Stimulated activated naive B cell treated with anti-CD40 and anti-IgM and Interleukin-4, amounts not matched to agents 10 μg/mL and 1 μg/mL and 100 μg/mL, for 72 hours (primary cell): Measurements from ENCODE around the gene SYT8.
"Not testable (repeated sequence)": the region's sequence is repeated elsewhere in the genome, so short reads cannot be mapped to it uniquely, and the experiment has no call there.

Source experiments
- ATAC-seq, 2 donors: fragments of 150-1000 bp; cut with Tn5 transposase; replicated peaks; 2 replicates each; pipeline ENCODE4 v1.10.0; 2021; ENCODE audit warnings: moderate library complexity in 1 of 2
- DNase-seq: peaks from one replicate; pipeline ENCODE4 v3.0.0; 2021
- H3K27ac Mint-ChIP-seq: one replicate; pipeline ENCODE4 v1.8.0; 2022; ENCODE audit warnings: mild to moderate bottlenecking, mixed read lengths
- H3K27me3 Mint-ChIP-seq, 2 donors: one replicate each; pipeline ENCODE4 v1.8.0; 2022; ENCODE audit warnings: mixed read lengths in 2 of 2
- H3K36me3 Mint-ChIP-seq, 2 donors: one replicate each; pipeline ENCODE4 v1.8.0; 2022; ENCODE audit warnings: mixed read lengths in 2 of 2, mild to moderate bottlenecking in 1 of 2
- H3K4me1 Mint-ChIP-seq, 2 donors: one replicate each; pipeline ENCODE4 v1.8.0; 2022; ENCODE audit warnings: mixed read lengths in 2 of 2, mild to moderate bottlenecking in 1 of 2
- H3K4me3 Mint-ChIP-seq, 2 donors: one replicate each; pipeline ENCODE4 v1.8.0; 2022; ENCODE audit warnings: mild to moderate bottlenecking in 2 of 2, mixed read lengths in 2 of 2, moderate library complexity in 1 of 2
- H3K9me3 Mint-ChIP-seq, 2 donors: one replicate each; pipeline ENCODE4 v1.8.0; 2022; ENCODE audit warnings: mixed read lengths in 2 of 2, mild to moderate bottlenecking in 1 of 2

SYT8 gene

GRCh38 chr11:1834779-1835670 is at the start of gene SYT8:
SYT8 (plus strand) TSS chr11:1834990; CDS start chr11:1835106, 116 bp downstream.
- Mint-ChIP-seq H3K27ac (no peak within 1 kb of the TSS), H3K4me1 (peaks cover 13 to 24% of the 10 kb centered on the region in 2 donors), H3K27me3 (peaks cover 9 to 33% of the 10 kb centered on the region in 2 donors), H3K4me3 (no peak within 1 kb of the TSS), H3K9me3 (no peaks in the 10 kb centered on the region), H3K36me3 (no peaks in the 10 kb centered on the region)
- ATAC-seq, result no peak
- DNase-seq, result no peak

GRCh38 chr11:1785749-1786413 is 48.9 kb upstream of the SYT8 start:
- Mint-ChIP-seq H3K27me3 (peaks cover 6 to 26% of the 10 kb centered on the region in 2 donors), H3K27ac (no peak overlapping the region), H3K4me3 (no peak overlapping the region), H3K4me1 (peaks cover 3 to 13% of the 10 kb centered on the region in 2 donors), H3K36me3 (no peaks in the 10 kb centered on the region), H3K9me3 (no peaks in the 10 kb centered on the region)
- ATAC-seq (no peak), DNase-seq (no peak)

- DNase-seq (no peak), ATAC-seq (no peak)
- no peaks in the 10 kb centered on the region for H3K9me3 Mint-ChIP-seq
- H3K4me1 Mint-ChIP-seq, result peaks cover under 1 to 7% of the 10 kb centered on the region in 2 donors
- peaks cover 10 to 26% of the 10 kb centered on the region in 2 donors for H3K27me3 Mint-ChIP-seq
- H3K27ac Mint-ChIP-seq, result no peak overlapping the region
- no peak overlapping the region for H3K4me3 Mint-ChIP-seq
- H3K36me3 Mint-ChIP-seq, result no peaks in the 10 kb centered on the region
Observed at GRCh38 chr11:1786466-1786865, 48.3 kb upstream of the SYT8 start.

- Mint-ChIP-seq H3K4me1 (no peaks in the 10 kb centered on the region), H3K36me3 (peaks cover 0 to 3% of the 10 kb centered on the region in 2 donors), H3K27ac (no peak overlapping the region), H3K4me3 (no peak overlapping the region), H3K9me3 (no peaks in the 10 kb centered on the region), H3K27me3 (peaks cover 40 to 58% of the 10 kb centered on the region in 2 donors)
- DNase-seq, result no peak
- no peak for ATAC-seq
Observed at GRCh38 chr11:1791912-1792311, 42.9 kb upstream of the SYT8 start.

GRCh38 chr11:1792461-1792860 is 42.3 kb upstream of the SYT8 start:
- DNase-seq (no peak), ATAC-seq (no peak)
- H3K4me3 Mint-ChIP-seq, result no peak overlapping the region
- H3K27me3 Mint-ChIP-seq, result peaks cover 46 to 58% of the 10 kb centered on the region in 2 donors
- H3K9me3 Mint-ChIP-seq, result no peaks in the 10 kb centered on the region
- H3K36me3 Mint-ChIP-seq, result peaks cover 0 to 3% of the 10 kb centered on the region in 2 donors
- no peaks in the 10 kb centered on the region for H3K4me1 Mint-ChIP-seq
- no peak overlapping the region for H3K27ac Mint-ChIP-seq

GRCh38 chr11:1793081-1793480 is 41.7 kb upstream of the SYT8 start:
- H3K4me3 Mint-ChIP-seq, result no peak overlapping the region
- no peaks in the 10 kb centered on the region for H3K9me3 Mint-ChIP-seq
- H3K27me3 Mint-ChIP-seq, result peaks cover 49 to 58% of the 10 kb centered on the region in 2 donors
- DNase-seq (no peak), ATAC-seq (no peak)
- no peaks in the 10 kb centered on the region for H3K4me1 Mint-ChIP-seq
- H3K27ac Mint-ChIP-seq, result no peak overlapping the region
- peaks cover 0 to 3% of the 10 kb centered on the region in 2 donors for H3K36me3 Mint-ChIP-seq

GRCh38 chr11:1796413-1797011 is 38.3 kb upstream of the SYT8 start:
- DNase-seq, result no peak
- Mint-ChIP-seq H3K27ac (no peak overlapping the region), H3K36me3 (peaks cover 0 to 3% of the 10 kb centered on the region in 2 donors), H3K4me1 (no peaks in the 10 kb centered on the region), H3K27me3 (peaks cover 48 to 65% of the 10 kb centered on the region in 2 donors), H3K9me3 (no peaks in the 10 kb centered on the region), H3K4me3 (no peak overlapping the region)
- ATAC-seq, result no peak

- Mint-ChIP-seq H3K4me3 (no peak overlapping the region), H3K27me3 (peaks cover 45 to 70% of the 10 kb centered on the region in 2 donors), H3K9me3 (no peaks in the 10 kb centered on the region), H3K4me1 (no peaks in the 10 kb centered on the region), H3K36me3 (peaks cover 0 to 1% of the 10 kb centered on the region in 2 donors), H3K27ac (no peak overlapping the region)
- ATAC-seq, result no peak
- DNase-seq, result no peak
Observed at GRCh38 chr11:1797391-1798125, 37.2 kb upstream of the SYT8 start.

GRCh38 chr11:1803246-1803645 is 31.5 kb upstream of the SYT8 start:
- Mint-ChIP-seq H3K4me1 (no peaks in the 10 kb centered on the region), H3K27me3 (peaks cover 28 to 65% of the 10 kb centered on the region in 2 donors), H3K9me3 (no peaks in the 10 kb centered on the region), H3K27ac (no peak overlapping the region), H3K36me3 (no peaks in the 10 kb centered on the region), H3K4me3 (no peak overlapping the region)
- ATAC-seq (no peak), DNase-seq (no peak)

- H3K27me3 Mint-ChIP-seq, result peaks cover 32 to 59% of the 10 kb centered on the region in 2 donors
- not testable (repeated sequence) for DNase-seq, H3K36me3 Mint-ChIP-seq, H3K9me3 Mint-ChIP-seq, H3K4me3 Mint-ChIP-seq, ATAC-seq, H3K4me1 Mint-ChIP-seq, H3K27ac Mint-ChIP-seq
Observed at GRCh38 chr11:1803835-1804519, 30.8 kb upstream of the SYT8 start.

- peaks cover 38 to 65% of the 10 kb centered on the region in 2 donors for H3K27me3 Mint-ChIP-seq
- no peak for DNase-seq
- ATAC-seq, result no peak
- no peak overlapping the region for H3K4me3 Mint-ChIP-seq
- no peaks in the 10 kb centered on the region for H3K4me1 Mint-ChIP-seq
- H3K36me3 Mint-ChIP-seq, result no peaks in the 10 kb centered on the region
- H3K27ac Mint-ChIP-seq, result no peak overlapping the region
- no peaks in the 10 kb centered on the region for H3K9me3 Mint-ChIP-seq
Observed at GRCh38 chr11:1805525-1805924, 29.3 kb upstream of the SYT8 start.

GRCh38 chr11:1807264-1807995 is 27.4 kb upstream of the SYT8 start:
- Mint-ChIP-seq H3K4me3 (no peak overlapping the region), H3K9me3 (no peaks in the 10 kb centered on the region), H3K27me3 (peaks cover 30 to 60% of the 10 kb centered on the region in 2 donors), H3K36me3 (no peaks in the 10 kb centered on the region), H3K4me1 (no peaks in the 10 kb centered on the region), H3K27ac (no peak overlapping the region)
- DNase-seq (no peak), ATAC-seq (no peak)

GRCh38 chr11:1810761-1811160 is 24.0 kb upstream of the SYT8 start:
- Mint-ChIP-seq H3K27me3 (peaks cover 34 to 45% of the 10 kb centered on the region in 2 donors), H3K9me3 (no peaks in the 10 kb centered on the region), H3K4me1 (no peaks in the 10 kb centered on the region), H3K4me3 (no peak overlapping the region), H3K36me3 (no peaks in the 10 kb centered on the region), H3K27ac (no peak overlapping the region)
- DNase-seq (no peak), ATAC-seq (no peak)
